Activated T-helper 17 cell treated with anti-CD3 and anti-CD28 coated beads, Interleukin-2, amount 50 U/mL, for 72 hours (primary cell): Measurements from ENCODE around the gene CD58. TPM values are rescaled to one million over a fixed set of nuclear protein-coding genes. Genes with fewer than 3 reads are reported as not detected.

ENCODE experiments used
- ATAC-seq: fragments of 150-1000 bp; cut with Tn5 transposase; replicated peaks from 2 replicates; pipeline ENCODE4 v1.10.0; 2021; ENCODE audit warnings: mild to moderate bottlenecking, moderate library complexity
- H3K27ac Mint-ChIP-seq: one replicate; pipeline ENCODE4 v1.8.0; 2022; ENCODE audit warnings: mixed read lengths
- H3K27me3 Mint-ChIP-seq: one replicate; pipeline ENCODE4 v1.8.0; 2022; ENCODE audit warnings: mixed read lengths
- H3K36me3 Mint-ChIP-seq: one replicate; pipeline ENCODE4 v1.8.0; 2022; ENCODE audit warnings: low read depth, mild to moderate bottlenecking, mixed read lengths
- H3K4me1 Mint-ChIP-seq: one replicate; pipeline ENCODE4 v1.8.0; 2022; ENCODE audit warnings: mixed read lengths
- H3K4me3 Mint-ChIP-seq: one replicate; pipeline ENCODE4 v1.8.0; 2022; ENCODE audit warnings: mild to moderate bottlenecking, mixed read lengths
- H3K9me3 Mint-ChIP-seq: one replicate; pipeline ENCODE4 v1.8.0; 2022; ENCODE audit warnings: mixed read lengths
- total RNA-seq, 2 donors: library from RNA; stranded (reverse); gene quantifications; one replicate each; pipeline ENCODE4 v1.2.3, GENCODE V29; 2022

Gene CD58
- total RNA-seq, 2 donors from 2014 or later: 36.8 to 40.5 TPM

DNA sequence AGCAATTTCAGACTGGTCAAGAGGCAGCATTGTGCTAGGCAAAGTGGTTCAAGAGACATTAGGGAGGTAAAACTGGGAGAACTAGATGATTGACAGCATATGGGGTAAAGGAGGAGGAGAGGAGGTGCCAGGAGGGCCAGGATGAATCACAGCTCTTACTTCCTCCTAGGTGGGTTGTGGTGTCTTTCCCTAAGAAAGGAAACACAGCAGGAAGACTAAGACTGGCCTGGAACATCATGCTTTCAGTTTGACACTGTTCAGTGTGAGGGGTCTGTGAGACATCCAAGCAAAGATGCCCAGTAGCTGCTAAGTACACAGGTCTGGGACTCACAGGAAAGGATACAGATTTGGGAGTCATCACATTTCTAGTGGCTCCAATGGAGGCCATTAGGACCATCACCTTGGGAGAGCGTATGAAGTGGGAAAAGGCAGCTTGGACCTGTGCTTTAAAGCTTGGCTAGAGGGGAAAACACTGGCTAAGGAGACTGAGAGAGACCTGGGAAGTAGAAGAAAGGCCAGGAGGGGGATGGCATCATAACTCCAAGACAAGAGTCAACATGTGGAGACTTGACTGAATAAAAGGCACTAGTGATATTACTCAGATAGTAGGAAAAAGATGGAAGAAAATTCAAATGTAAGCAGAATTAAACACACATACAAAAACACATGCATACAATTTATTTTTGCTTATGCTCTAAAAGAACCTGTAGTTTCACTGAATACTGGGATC lies 17.3 kb downstream of the CD58 start:
- H3K36me3 Mint-ChIP-seq: peaks cover 73% of the 10 kb centered on the region
- peaks cover 64% of the 10 kb centered on the region for H3K4me1 Mint-ChIP-seq
- H3K4me3 Mint-ChIP-seq: peak overlapping the region; percentile 54
- no peaks in the 10 kb centered on the region for H3K9me3 Mint-ChIP-seq
- peak overlapping the region; percentile 58 for H3K27ac Mint-ChIP-seq
- no peak for ATAC-seq
- H3K27me3 Mint-ChIP-seq: no peaks in the 10 kb centered on the region

DNA sequence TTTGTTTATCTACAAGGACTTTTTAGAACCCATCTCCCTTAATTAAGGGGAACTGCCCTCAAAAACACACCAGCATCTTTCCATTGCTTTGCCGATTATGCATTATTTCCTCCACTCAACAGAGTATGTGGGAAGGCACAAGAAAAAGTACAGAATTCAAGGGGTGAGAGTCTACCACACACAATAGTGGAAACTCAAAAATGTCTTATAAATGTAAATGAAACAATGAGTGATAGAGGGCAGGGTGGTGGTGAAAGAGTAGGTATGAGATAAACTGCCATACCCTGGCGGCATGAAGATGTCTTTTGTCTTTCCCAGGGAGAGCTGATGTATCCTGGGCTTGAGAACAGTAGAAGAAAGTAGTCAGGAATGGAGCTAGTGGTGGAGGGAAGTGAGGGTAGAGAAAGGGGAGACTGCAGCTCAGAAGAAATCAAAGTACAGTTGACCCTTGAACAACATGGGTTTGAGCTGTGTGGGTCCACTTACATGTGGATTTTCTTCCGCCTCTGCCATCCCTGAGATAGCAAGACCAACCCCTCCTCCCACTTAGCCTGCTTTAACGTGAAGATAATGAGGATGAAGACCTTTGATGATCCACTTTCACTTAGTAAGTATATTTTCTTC lies 24.4 kb downstream of the CD58 start:
- ATAC-seq: peak; percentile 46
- Mint-ChIP-seq H3K27ac (peak overlapping the region; percentile 98), H3K4me1 (peaks cover 67% of the 10 kb centered on the region), H3K4me3 (peak overlapping the region; percentile 86), H3K27me3 (no peaks in the 10 kb centered on the region), H3K36me3 (peaks cover 84% of the 10 kb centered on the region), H3K9me3 (no peaks in the 10 kb centered on the region)

DNA sequence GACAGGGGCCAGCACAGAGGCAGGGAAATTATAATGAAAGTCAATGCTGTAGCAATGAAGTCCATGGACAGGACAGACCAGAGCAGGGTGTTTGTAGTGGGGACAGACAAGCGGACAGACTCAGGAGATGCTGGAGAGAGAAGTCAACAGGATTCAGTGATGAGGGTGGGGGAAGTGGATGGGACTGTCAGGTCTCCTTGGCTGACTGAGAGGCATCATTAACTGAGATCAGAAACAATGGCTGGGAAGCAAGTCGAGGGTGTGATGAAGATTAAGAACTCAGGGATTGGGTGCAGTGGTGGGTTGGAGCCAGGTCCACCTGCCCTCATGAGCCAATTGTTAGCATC lies 25.5 kb downstream of the CD58 start:
- peaks cover 65% of the 10 kb centered on the region for H3K4me1 Mint-ChIP-seq
- H3K9me3 Mint-ChIP-seq: no peaks in the 10 kb centered on the region
- H3K27ac Mint-ChIP-seq: peak overlapping the region; percentile 98
- H3K36me3 Mint-ChIP-seq: peaks cover 80% of the 10 kb centered on the region
- H3K27me3 Mint-ChIP-seq: no peaks in the 10 kb centered on the region
- ATAC-seq: peak; percentile 25
- peak overlapping the region; percentile 86 for H3K4me3 Mint-ChIP-seq

DNA sequence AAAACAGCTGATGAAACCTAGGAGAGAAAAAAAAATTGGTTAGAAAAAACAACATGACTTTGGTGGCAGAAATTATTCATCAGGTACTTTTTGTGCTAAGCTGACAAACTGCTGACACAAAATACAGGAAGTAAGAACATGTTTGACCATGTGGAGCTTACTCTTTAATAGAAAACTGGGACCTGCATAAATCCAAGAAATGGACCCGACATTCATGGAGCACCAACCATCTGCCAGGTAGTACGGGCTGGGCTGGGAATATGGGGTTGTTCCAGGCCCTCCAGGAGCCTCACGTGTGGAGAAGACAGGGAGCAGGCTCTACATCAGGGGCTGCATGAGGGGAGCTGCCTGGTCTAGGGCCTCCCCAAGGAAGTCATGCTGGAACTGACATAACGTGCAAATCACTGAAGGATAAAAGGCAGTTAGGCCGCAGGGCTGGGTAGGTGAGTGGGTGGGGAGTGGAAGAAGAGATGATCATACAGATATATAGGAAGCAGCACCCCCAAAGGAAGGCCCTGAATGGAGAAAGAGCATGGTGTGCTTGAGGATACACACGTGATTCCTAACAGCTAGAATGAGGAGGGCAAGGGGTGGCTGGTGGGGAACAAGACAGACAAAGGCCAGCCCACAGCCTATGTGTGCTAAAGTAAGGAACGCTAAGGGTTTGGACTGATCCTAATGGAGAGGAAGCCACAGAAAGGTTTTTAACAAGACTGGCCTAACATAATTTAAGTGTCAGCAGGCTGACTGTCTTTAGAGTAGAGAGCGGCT lies 26.1 kb downstream of the CD58 start:
- Mint-ChIP-seq H3K4me1 (peaks cover 65% of the 10 kb centered on the region), H3K9me3 (no peaks in the 10 kb centered on the region), H3K4me3 (peak overlapping the region; percentile 86), H3K36me3 (peaks cover 83% of the 10 kb centered on the region), H3K27ac (peak overlapping the region; percentile 98), H3K27me3 (no peaks in the 10 kb centered on the region)
- peak; percentile 67 for ATAC-seq

DNA sequence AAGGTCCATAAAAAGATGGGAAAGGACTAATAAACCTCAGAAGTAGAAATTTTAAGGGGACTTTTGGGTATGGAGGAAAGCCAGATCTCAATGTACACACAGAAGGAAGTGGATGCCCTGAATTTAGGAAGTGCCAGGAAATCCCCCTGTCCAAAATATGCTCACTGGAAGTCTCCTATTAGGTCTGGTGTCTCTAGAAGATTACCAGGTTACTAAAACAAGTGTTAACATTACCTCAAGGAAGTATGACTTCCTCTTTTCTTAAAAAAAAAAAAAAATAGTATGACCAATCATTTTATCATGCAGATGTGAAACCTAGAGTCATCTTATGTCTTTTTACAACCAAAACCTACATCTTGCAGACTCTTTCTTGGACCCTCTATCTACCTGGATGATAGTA lies 30.7 kb downstream of the CD58 start:
- peaks cover 95% of the 10 kb centered on the region for H3K36me3 Mint-ChIP-seq
- ATAC-seq: peak; percentile 30

DNA sequence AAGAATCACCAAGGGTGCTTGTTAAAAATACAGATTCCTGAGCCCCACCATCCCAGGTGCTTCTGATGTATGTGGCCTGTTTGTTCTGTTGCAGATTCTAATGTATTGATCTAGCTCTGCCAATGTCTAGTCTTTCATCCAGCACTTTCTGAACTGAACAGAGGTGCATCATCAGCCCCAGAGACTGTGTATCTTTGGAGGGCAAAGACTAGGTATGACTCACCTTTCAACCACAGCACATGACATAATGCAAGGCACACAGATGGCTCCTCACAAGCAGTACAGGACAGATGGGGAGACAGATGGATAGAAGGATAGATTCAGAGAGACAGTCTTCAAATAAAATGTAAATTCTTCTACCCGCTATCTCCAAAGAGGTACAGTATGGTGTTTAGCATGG lies 32.3 kb downstream of the CD58 start:
- Mint-ChIP-seq H3K36me3 (peaks cover 96% of the 10 kb centered on the region), H3K4me3 (peak overlapping the region; percentile 57), H3K27me3 (no peaks in the 10 kb centered on the region), H3K4me1 (peaks cover 45% of the 10 kb centered on the region), H3K9me3 (peaks cover 3% of the 10 kb centered on the region), H3K27ac (peak overlapping the region; percentile 65)
- ATAC-seq: peak; percentile 95

More for the DNA sequence above, 30.7 kb downstream of the CD58 start:
- Mint-ChIP-seq H3K4me3 (peak overlapping the region; percentile 57), H3K27me3 (no peaks in the 10 kb centered on the region), H3K27ac (peak overlapping the region; percentile 65), H3K9me3 (peaks cover 3% of the 10 kb centered on the region), H3K4me1 (peaks cover 53% of the 10 kb centered on the region)

DNA sequence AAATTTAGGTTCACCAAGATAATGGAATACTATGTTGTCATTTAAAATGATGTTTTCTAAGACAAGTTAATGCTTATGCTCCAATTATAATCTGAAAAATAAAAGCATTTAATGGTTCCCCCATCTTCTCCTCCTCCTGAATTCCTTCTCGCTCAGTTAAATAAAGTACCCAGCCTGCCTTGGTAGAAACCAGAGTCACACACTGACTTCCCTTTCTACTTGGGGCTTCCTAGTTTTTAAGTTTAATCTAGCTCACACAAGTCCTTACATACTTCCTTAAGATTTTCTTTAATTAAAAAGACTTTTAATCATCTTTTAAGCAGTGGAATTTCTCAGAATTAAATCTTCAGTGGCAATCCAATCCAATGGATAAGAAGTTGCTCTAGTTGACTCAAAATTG lies 32.9 kb downstream of the CD58 start:
- peaks cover 43% of the 10 kb centered on the region for H3K4me1 Mint-ChIP-seq
- H3K36me3 Mint-ChIP-seq: peaks cover 96% of the 10 kb centered on the region
- ATAC-seq: no peak
- peak overlapping the region; percentile 57 for H3K4me3 Mint-ChIP-seq
- peak overlapping the region; percentile 65 for H3K27ac Mint-ChIP-seq
- no peaks in the 10 kb centered on the region for H3K27me3 Mint-ChIP-seq
- peaks cover 3% of the 10 kb centered on the region for H3K9me3 Mint-ChIP-seq

DNA sequence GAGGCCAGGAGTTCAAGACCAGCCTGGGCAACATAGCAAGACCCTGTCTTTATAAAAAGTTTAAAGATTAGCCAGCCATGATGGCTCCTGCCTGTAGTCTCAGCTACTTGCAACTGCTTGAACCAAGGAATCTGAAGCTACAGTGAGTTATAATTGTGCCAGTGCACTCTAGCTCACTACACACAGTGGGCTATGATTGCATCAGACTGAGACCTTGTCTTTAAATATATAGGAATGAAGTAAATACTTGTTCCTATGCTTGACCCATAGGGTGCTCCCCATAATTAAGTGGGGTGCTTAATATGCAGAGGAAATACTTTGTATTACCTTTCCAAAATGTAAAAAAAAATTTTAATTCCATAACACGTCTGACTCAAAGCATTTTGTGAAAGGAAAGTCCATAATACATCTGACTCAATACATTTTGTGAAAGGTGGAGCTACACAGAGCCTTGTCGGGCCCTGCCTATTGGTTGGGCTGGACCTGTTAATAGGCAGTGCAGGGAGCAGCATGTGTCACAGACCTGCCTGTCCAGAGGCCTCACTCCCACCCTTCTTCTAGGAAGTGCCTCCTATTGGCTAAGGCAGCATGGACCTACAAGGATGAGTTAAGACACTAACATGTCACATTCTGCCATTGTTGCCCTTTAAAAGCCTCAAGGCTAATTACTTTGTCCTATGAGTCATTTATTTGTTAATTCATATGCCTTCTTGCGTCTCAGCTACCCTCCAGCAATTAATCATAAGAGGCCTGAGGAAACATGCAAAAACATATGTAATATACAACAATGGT lies 33.6 kb downstream of the CD58 start:
- Mint-ChIP-seq H3K36me3 (peaks cover 94% of the 10 kb centered on the region), H3K9me3 (peaks cover 3% of the 10 kb centered on the region), H3K4me3 (peak overlapping the region; percentile 57), H3K4me1 (peaks cover 38% of the 10 kb centered on the region), H3K27me3 (no peaks in the 10 kb centered on the region), H3K27ac (peak overlapping the region; percentile 65)
- peak; percentile 43 for ATAC-seq

DNA sequence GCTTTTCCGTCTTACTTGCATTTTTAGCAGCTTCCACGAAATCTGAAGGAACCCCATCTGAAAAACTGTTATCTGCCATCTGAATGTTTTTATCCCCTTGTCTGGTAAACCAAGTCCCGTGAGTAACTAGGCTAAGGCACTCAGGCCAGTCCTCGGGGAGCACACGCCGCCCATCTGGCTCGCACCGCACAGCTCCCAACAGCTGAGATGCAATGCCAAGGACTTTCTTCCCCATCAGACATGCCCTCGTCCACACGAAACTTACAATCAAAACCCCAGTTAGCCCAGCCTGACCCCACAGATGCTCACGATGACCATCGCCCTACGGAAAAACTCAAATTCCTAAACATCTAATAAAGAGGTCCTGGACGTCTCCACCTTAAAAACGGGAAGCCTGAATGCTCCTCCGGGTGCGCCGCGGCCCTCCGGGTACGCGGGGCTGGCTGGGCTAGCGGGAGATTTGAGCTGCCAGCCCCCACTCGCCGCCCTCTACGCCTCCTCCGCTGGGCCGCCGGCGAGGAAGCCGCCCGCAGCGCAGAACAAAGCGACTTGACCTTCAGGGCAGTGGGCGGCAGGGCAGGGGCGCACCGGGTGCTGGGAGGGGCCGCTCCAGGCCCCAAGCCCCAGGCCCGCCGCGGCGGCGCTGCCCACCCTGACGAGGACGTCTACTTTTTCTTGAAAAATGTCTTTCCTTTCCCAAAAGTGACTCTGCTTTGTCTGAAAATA lies 36.6 kb downstream of the CD58 start:
- peaks cover 94% of the 10 kb centered on the region for H3K36me3 Mint-ChIP-seq
- no peak for ATAC-seq
- H3K4me3 Mint-ChIP-seq: no peak overlapping the region
- no peak overlapping the region for H3K27ac Mint-ChIP-seq
- peaks cover 18% of the 10 kb centered on the region for H3K4me1 Mint-ChIP-seq
- H3K9me3 Mint-ChIP-seq: peaks cover 3% of the 10 kb centered on the region
- H3K27me3 Mint-ChIP-seq: no peaks in the 10 kb centered on the region

DNA sequence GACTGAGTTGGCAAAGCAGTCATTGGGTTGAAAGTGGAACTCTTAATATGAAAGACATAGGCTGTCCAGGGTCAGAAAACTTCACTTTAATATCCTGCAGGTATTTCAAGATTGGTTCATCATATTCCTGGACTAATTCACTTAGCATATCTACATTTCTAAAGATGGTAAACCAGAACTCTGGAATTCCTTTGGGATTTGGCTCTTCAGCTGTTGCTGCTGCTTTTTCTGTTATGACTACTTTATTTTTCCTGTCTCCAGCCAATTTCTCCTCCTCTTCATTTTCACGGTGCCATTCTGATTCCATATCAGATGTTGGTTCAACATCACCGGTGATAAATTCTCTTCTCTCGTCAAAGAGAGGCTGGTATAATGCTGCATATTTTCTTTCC lies 37.4 kb downstream of the CD58 start:
- H3K4me1 Mint-ChIP-seq: peaks cover 16% of the 10 kb centered on the region
- H3K4me3 Mint-ChIP-seq: no peak overlapping the region
- H3K27ac Mint-ChIP-seq: peak overlapping the region; percentile 51
- H3K36me3 Mint-ChIP-seq: peaks cover 94% of the 10 kb centered on the region
- ATAC-seq: no peak
- H3K27me3 Mint-ChIP-seq: no peaks in the 10 kb centered on the region
- H3K9me3 Mint-ChIP-seq: peaks cover 7% of the 10 kb centered on the region

DNA sequence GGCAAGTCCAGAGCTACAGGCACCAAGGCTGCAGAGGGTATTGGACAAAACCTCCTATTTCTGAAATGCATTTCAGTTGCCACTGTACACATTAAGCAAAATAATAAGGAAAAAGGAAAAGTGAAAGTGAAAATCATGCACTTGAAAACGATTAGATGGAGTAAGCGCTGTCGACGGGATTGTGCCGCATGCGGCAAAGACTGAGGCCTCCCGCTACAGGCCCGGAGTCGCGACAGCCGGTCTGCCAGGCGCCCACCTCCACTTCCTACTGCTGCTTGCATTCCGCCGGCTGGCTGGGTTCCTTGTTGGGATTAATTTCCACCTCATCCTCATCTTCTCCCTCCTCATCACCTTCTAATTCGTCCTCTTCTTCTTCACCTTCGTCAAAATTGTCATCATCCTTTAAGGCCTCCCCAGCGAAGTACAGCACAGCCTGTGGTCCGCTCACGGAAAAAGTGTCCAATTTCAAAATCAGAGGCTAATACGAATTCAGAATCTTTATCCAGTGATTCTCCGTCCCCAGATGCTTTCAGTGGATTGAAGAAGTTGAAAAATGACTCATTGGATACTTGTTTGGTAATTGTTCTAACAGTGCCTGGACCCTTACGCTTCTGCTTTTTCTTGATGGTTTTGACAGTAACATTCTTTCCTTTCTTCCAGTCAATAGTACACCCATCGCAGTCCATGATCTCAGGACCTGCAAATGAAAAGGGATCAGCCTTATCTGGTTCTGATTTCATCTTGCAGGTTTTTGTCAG lies 38.0 kb downstream of the CD58 start:
- no peaks in the 10 kb centered on the region for H3K27me3 Mint-ChIP-seq
- H3K27ac Mint-ChIP-seq: peak overlapping the region; percentile 51
- H3K4me1 Mint-ChIP-seq: peaks cover 21% of the 10 kb centered on the region
- ATAC-seq: no peak
- H3K36me3 Mint-ChIP-seq: peaks cover 94% of the 10 kb centered on the region
- no peak overlapping the region for H3K4me3 Mint-ChIP-seq
- H3K9me3 Mint-ChIP-seq: peaks cover 12% of the 10 kb centered on the region

DNA sequence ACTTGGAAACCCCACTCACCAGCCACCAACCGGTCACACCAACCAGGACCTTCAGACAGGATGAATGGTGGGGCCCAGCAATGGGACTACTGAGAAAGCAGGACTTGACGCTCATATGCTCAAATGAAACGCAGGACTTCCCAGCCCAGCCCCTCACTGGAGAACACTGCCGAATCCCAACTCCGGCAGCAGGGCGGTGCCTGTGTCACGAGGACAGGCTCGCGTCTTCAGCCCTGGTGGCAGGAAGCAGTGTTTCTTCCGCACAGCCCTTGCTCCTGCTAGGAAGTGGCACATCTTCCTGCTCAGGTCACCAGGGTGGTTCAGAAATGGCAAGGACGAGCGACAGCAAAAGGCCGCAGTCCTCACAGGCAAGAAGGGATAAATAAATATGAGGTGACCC lies 38.9 kb downstream of the CD58 start:
- Mint-ChIP-seq H3K27me3 (no peaks in the 10 kb centered on the region), H3K4me3 (no peak overlapping the region), H3K9me3 (peaks cover 12% of the 10 kb centered on the region), H3K4me1 (peaks cover 21% of the 10 kb centered on the region), H3K27ac (no peak overlapping the region), H3K36me3 (peaks cover 94% of the 10 kb centered on the region)
- no peak for ATAC-seq

DNA sequence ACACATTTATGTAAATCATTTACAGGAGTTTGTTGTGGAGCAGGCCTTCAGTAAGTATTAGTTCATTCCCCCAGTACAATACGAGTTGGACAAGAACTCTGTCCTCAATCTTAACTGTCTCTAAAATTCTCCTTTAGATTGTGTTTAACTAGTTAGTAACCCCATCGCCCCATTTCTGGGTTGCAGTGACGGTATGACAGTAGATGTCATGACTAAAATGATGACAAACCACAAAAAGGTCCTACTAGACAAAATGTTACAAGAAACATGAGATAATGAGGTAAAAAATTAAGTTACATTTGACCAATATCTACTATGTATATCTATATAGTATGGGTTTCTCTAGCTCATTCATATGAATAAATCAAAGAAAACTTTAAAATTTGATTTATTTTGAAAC lies 41.1 kb downstream of the CD58 start:
- H3K36me3 Mint-ChIP-seq: peaks cover 84% of the 10 kb centered on the region
- peaks cover 16% of the 10 kb centered on the region for H3K4me1 Mint-ChIP-seq
- H3K27me3 Mint-ChIP-seq: no peaks in the 10 kb centered on the region
- no peak overlapping the region for H3K4me3 Mint-ChIP-seq
- no peak overlapping the region for H3K27ac Mint-ChIP-seq
- ATAC-seq: peak; percentile 64
- peaks cover 9% of the 10 kb centered on the region for H3K9me3 Mint-ChIP-seq
